Ishikawa (cell line): ENCODE results near the gene TADA2A.
A peak's percentile ranks its signal among the peaks of the same experiment; 100 is the strongest.

Experiments
- CEBPB ChIP-seq: IDR thresholded peaks from 2 replicates; pipeline ENCODE4 v1.6.1; 2012
- CREB1 ChIP-seq: IDR thresholded peaks from 2 replicates; pipeline ENCODE4 v1.6.1; 2012; ENCODE audit warnings: low read depth
- EGR1 ChIP-seq: IDR thresholded peaks from 2 replicates; pipeline ENCODE4 v1.6.1; 2012
- EP300 ChIP-seq: IDR thresholded peaks from 2 replicates; pipeline ENCODE4 v1.6.1; 2012; ENCODE audit warnings: borderline replicate concordance
- FOXM1 ChIP-seq: IDR thresholded peaks from 2 replicates; pipeline ENCODE4 v1.6.1; 2012; ENCODE audit warnings: low read depth, borderline replicate concordance
- MAX ChIP-seq: IDR thresholded peaks from 2 replicates; pipeline ENCODE4 v1.6.1; 2012
- NFIC ChIP-seq: IDR thresholded peaks from 2 replicates; pipeline ENCODE4 v1.6.1; 2012
- RAD21 ChIP-seq: IDR thresholded peaks from 2 replicates; pipeline ENCODE4 v1.6.1; 2012; ENCODE audit warnings: low read depth
- TAF1 ChIP-seq: IDR thresholded peaks from 2 replicates; pipeline ENCODE4 v1.6.1; 2012; ENCODE audit warnings: low read depth, mild to moderate bottlenecking
- TCF12 ChIP-seq: IDR thresholded peaks from 2 replicates; pipeline ENCODE4 v1.6.1; 2012; ENCODE audit warnings: low read depth
- TEAD4 ChIP-seq: IDR thresholded peaks from 2 replicates; pipeline ENCODE4 v1.6.1; 2012
- YY1 ChIP-seq: IDR thresholded peaks from 2 replicates; pipeline ENCODE4 v1.6.1; 2012; ENCODE audit warnings: low read depth
- ZBTB7A ChIP-seq: IDR thresholded peaks from 2 replicates; pipeline ENCODE4 v1.6.1; 2012; ENCODE audit warnings: low read depth
- TF ChIP-seq, protein P1 (sequence below): IDR thresholded peaks from 2 replicates; pipeline ENCODE4 v1.6.1; 2012
- TF ChIP-seq, protein P2 (sequence below): IDR thresholded peaks from 2 replicates; pipeline ENCODE4 v1.6.1; 2012; ENCODE audit warnings: low read depth, mild to moderate bottlenecking

Gene TADA2A

DNA sequence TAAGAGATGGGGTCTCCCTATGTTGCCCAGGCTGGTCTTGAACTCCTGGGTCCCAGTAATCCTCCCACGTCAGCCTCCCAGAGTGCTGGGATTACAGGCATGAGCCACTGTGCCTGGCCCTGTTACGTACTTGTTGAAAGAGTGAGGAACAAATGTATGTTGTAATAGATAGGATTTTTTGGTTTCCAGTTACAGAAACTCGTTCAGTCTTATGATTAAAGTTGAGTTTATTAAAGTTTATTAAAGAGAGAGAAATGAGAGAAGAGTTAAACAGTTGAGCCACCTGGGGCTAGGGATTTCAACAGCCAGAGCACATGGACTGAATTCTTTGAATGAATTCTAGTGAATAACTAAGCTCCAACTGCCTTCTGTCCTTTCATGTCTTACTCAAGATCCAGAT, 3.7 kb downstream of the TADA2A start:
- TF ChIP-seq, protein P1, sequence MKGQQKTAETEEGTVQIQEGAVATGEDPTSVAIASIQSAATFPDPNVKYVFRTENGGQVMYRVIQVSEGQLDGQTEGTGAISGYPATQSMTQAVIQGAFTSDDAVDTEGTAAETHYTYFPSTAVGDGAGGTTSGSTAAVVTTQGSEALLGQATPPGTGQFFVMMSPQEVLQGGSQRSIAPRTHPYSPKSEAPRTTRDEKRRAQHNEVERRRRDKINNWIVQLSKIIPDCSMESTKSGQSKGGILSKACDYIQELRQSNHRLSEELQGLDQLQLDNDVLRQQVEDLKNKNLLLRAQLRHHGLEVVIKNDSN: no peak
- TF ChIP-seq TCF12 (no peak), ZBTB7A (no peak), YY1 (no peak), NFIC (no peak), CREB1 (no peak), CEBPB (no peak), FOXM1 (no peak), TEAD4 (no peak), RAD21 (no peak), EP300 (no peak), MAX (no peak), TAF1 (no peak), EGR1 (no peak)
- TF ChIP-seq, protein P2, sequence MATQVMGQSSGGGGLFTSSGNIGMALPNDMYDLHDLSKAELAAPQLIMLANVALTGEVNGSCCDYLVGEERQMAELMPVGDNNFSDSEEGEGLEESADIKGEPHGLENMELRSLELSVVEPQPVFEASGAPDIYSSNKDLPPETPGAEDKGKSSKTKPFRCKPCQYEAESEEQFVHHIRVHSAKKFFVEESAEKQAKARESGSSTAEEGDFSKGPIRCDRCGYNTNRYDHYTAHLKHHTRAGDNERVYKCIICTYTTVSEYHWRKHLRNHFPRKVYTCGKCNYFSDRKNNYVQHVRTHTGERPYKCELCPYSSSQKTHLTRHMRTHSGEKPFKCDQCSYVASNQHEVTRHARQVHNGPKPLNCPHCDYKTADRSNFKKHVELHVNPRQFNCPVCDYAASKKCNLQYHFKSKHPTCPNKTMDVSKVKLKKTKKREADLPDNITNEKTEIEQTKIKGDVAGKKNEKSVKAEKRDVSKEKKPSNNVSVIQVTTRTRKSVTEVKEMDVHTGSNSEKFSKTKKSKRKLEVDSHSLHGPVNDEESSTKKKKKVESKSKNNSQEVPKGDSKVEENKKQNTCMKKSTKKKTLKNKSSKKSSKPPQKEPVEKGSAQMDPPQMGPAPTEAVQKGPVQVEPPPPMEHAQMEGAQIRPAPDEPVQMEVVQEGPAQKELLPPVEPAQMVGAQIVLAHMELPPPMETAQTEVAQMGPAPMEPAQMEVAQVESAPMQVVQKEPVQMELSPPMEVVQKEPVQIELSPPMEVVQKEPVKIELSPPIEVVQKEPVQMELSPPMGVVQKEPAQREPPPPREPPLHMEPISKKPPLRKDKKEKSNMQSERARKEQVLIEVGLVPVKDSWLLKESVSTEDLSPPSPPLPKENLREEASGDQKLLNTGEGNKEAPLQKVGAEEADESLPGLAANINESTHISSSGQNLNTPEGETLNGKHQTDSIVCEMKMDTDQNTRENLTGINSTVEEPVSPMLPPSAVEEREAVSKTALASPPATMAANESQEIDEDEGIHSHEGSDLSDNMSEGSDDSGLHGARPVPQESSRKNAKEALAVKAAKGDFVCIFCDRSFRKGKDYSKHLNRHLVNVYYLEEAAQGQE: no peak

- no peak for TF ChIP-seq TEAD4
- TF ChIP-seq NFIC: no peak
- TF ChIP-seq, protein P2: no peak
- TF ChIP-seq RAD21: no peak
These were observed 7.3 kb downstream of the TADA2A start for GRCh38 chr17:37413875-37414519.

DNA sequence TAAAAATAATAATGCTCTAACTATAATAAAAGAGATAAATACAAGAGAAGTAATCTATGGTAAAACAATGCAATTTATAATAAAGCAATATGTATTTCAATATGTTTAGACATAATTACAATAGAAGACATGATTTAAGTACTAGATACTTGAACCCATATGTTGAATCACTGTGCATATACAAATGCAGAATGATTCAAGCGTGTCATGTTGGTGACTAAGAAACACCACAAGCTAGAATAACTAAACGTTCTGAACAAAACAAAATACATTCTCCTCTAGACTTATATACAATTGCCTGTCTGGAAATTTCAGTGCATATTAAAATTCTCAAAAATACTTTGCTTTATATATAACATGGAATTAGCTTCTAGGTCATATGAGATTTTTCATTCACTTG, 11.2 kb downstream of the TADA2A start:
- no peak for TF ChIP-seq ZBTB7A
- no peak for TF ChIP-seq TCF12

DNA sequence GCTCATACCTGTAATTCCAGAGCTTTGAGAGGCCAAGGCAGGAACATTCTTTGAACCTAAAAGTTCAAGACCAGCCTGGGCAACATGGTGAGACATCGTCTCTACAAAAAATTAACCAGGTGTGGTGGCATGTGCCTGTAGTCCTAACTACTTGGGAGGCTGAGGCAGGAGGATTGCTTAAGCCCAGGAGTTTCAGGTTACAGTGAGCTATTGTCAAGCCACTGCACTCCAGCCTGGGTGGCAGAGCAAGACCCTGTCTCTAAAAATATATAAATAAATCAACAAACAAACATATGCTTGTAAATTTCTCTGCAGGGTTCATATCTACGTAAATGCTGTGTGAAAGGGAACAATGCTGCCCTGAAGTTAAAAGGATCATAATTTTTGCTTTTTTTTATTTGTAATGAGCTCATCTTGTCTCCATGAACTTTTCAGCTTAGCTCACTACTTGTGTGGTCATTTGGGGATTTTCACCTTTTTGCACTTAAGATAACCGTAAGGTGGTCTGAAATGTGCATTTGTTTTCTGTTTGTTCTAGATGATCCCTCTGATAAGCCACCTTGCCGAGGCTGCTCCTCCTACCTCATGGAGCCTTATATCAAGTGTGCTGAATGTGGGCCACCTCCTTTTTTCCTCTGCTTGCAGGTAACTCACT, 16.4 kb downstream of the TADA2A start:
- TF ChIP-seq CEBPB: peak; percentile 45; the same call in 1 of the 2 replicates
- TF ChIP-seq TCF12: no peak

GRCh38 chr17:37425268-37425667, 18.6 kb downstream of the TADA2A start:
- TF ChIP-seq ZBTB7A (no peak), NFIC (no peak), RAD21 (no peak)
- TF ChIP-seq, protein P2: no peak

GRCh38 chr17:37429039-37429438, 22.4 kb downstream of the TADA2A start:
- no peak for TF ChIP-seq MAX
- no peak for TF ChIP-seq NFIC
- TF ChIP-seq RAD21: no peak
- TF ChIP-seq ZBTB7A: no peak
- no peak for TF ChIP-seq EP300
- TF ChIP-seq CREB1: no peak
- TF ChIP-seq, protein P1: no peak
- TF ChIP-seq YY1: no peak
- TF ChIP-seq TEAD4: no peak
- TF ChIP-seq, protein P2: no peak
- no peak for TF ChIP-seq FOXM1
- no peak for TF ChIP-seq EGR1
- no peak for TF ChIP-seq TAF1
